Muscle of leg (tissue), 11 donors: ENCODE measurements around the gene GID8. TPM values are rescaled to one million over a fixed set of nuclear protein-coding genes. Genes with fewer than 3 reads are reported as not detected.
A peak's percentile ranks its signal among the peaks of the same experiment; 100 is the strongest.

Experiments
- DNase-seq: peaks from one replicate; pipeline ENCODE4 v3.0.0; 2013
- H3K27ac ChIP-seq: one replicate; pipeline ENCODE4 v1.5.1; 2013; ENCODE audit warnings: mild to moderate bottlenecking, low read length, control low read depth
- H3K27me3 ChIP-seq: one replicate; pipeline ENCODE4 v1.6.1; 2013; ENCODE audit warnings: low read length; ENCODE audit not compliant: control insufficient read depth, insufficient read depth
- H3K36me3 ChIP-seq: one replicate; pipeline ENCODE4 v1.6.1; 2013; ENCODE audit warnings: low read length; ENCODE audit not compliant: control insufficient read depth, insufficient read depth
- H3K4me1 ChIP-seq: one replicate; pipeline ENCODE4 v1.6.1; 2013; ENCODE audit warnings: low read length; ENCODE audit not compliant: control insufficient read depth, insufficient read depth
- H3K4me3 ChIP-seq: one replicate; pipeline ENCODE4 v1.5.1; 2013; ENCODE audit warnings: low read length, control low read depth
- H3K9me3 ChIP-seq: replicated peaks from 2 replicates; pipeline ENCODE4 v1.6.1; 2013; ENCODE audit warnings: low read depth, low read length; ENCODE audit not compliant: control insufficient read depth
- WGBS: methylation state at CpG from one replicate; pipeline ENCODE4 v1.1.5; 2013; ENCODE audit warnings: missing lambda C conversion rate; ENCODE audit not compliant: insufficient coverage; 5-methylcytosine and 5-hydroxymethylcytosine counted together
- polyA plus RNA-seq, 8 donors: library from polyadenylated mRNA; unstranded; fragments of 120-200 nt; gene quantifications; one replicate each; pipeline versions ENCODE4 v1.2.1 to v1.2.3, GENCODE V29; 2013; ENCODE audit warnings: inconsistent platforms in 1 of 8, low replicate concordance in 1 of 8; ENCODE audit not compliant: insufficient read length in 8 of 8, insufficient read depth in 1 of 8
- total RNA-seq: library from RNA; stranded (reverse); fragments of 120-200 nt; gene quantifications from one replicate; pipeline ENCODE4 v1.2.4, GENCODE V29; 2013

GID8 gene
- total and polyA plus RNA-seq, 9 donors = 22.0 to 38.7 (median 30.8) TPM

- peaks cover 51% of the 10 kb centered on the region for H3K36me3 ChIP-seq
- WGBS = 90% methylated on average over 2 of the region's 6 CpGs
- no peak for DNase-seq
These were observed 11.3 kb downstream of the GID8 start for GRCh38 chr20:62949153-62949821.

DNA sequence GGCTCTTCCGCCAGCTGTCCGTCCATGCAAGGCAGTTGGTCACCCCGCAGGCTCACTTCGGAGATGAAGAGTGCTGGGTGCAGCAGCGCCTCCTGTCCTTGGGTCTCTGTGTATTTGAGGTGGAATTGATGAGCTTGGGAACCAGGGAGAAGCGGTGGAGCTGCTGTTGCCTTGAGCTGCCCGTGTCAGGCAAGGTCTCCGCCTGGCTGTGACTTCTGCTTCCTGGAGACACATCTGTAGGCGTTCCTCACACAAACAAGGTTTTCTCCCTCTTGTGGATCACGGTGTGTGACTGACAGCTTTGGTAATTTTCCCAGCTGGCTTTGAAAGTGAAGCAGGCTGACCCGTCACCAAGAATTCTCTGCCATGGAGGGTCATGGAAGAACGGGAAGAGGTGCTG lies 12.0 kb downstream of the GID8 start:
- Histone ChIP-seq H3K9me3 (no peaks in the 10 kb centered on the region), H3K27me3 (no peaks in the 10 kb centered on the region), H3K27ac (no peak overlapping the region), H3K36me3 (peaks cover 44% of the 10 kb centered on the region), H3K4me1 (peaks cover 26% of the 10 kb centered on the region), H3K4me3 (no peak overlapping the region)
- 90% methylated on average over 12 of the region's 12 CpGs for WGBS
- DNase-seq = no peak

More at GRCh38 chr20:62949153-62949821, 11.3 kb downstream of the GID8 start:
- H3K27ac ChIP-seq = no peak overlapping the region
- H3K27me3 ChIP-seq = no peaks in the 10 kb centered on the region
- peaks cover 21% of the 10 kb centered on the region for H3K4me1 ChIP-seq
- H3K4me3 ChIP-seq = no peak overlapping the region
- H3K9me3 ChIP-seq = no peaks in the 10 kb centered on the region

- Histone ChIP-seq H3K4me3 (no peak overlapping the region), H3K27me3 (no peaks in the 10 kb centered on the region), H3K9me3 (no peaks in the 10 kb centered on the region), H3K36me3 (peaks cover 38% of the 10 kb centered on the region), H3K27ac (no peak overlapping the region), H3K4me1 (peaks cover 26% of the 10 kb centered on the region)
- no peak for DNase-seq
- WGBS = 92% methylated on average over 3 of the region's 8 CpGs
These were observed 12.8 kb downstream of the GID8 start for GRCh38 chr20:62950741-62951140.

GRCh38 chr20:62951143-62951895 lies 13.4 kb downstream of the GID8 start:
- no peak overlapping the region for H3K4me3 ChIP-seq
- H3K9me3 ChIP-seq = no peaks in the 10 kb centered on the region
- H3K4me1 ChIP-seq = peaks cover 26% of the 10 kb centered on the region
- no peaks in the 10 kb centered on the region for H3K27me3 ChIP-seq
- H3K27ac ChIP-seq = no peak overlapping the region
- WGBS = 76% methylated on average over 9 of the region's 11 CpGs
- DNase-seq = no peak
- H3K36me3 ChIP-seq = peaks cover 32% of the 10 kb centered on the region

DNA sequence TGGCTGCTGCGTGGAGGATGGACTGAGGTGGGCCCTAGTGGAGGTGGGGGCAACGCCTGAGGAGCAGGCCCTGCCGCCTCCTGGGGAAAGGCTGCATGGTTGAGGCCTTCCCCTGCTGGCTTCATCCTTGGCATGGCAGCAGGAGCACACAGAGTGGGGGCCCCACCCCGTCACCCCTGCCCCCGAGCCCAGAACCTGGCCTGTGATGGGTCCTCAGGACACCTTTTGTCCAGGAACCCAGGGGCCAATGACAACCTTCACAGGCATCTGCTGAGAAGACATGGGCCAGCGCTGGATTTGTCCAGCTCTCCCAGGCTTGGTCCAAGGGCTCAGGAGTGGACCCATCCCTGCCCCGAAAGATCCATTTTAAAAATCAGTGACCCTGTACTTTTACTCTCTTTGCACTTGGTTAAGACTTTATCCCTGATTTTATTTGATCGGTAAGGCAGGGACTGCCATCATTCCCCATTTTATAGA lies 14.0 kb downstream of the GID8 start:
- WGBS = 90% methylated on average over 8 of the region's 8 CpGs
- H3K4me1 ChIP-seq = peaks cover 26% of the 10 kb centered on the region
- no peak overlapping the region for H3K4me3 ChIP-seq
- H3K27me3 ChIP-seq = no peaks in the 10 kb centered on the region
- no peak for DNase-seq
- H3K36me3 ChIP-seq = peaks cover 27% of the 10 kb centered on the region
- no peaks in the 10 kb centered on the region for H3K9me3 ChIP-seq
- no peak overlapping the region for H3K27ac ChIP-seq

DNA sequence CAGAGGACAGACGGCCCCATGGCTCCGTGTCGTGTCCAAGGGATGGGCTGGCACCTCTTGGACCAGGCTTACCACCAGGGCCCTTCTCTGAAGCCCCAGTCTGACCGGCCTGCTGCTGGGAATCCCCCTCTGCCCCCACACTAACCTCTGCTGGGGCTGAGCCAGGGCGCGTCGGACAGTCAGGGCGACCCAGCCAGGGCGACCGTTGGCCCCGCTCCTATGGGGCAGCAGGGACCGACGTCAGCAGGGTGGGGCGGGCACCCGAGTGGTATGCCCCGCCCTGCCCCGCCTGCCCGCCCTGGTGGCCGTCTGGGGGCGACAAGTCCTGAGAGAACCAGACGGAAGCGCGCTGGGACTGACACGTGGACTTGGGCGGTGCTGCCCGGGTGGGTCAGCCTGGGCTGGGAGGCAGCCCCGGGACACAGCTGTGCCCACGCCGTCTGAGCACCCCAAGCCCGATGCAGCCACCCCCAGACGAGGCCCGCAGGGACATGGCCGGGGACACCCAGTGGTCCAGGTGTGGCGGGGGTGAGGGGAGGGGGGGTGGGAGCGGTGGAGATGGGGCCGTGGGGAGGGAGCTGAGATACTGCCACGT lies 14.5 kb downstream of the GID8 start, which contains the start of gene SLC17A9:
Gene SLC17A9, plus strand, starts transcription at position 337 of the 595 bp plus-strand sequence. Its CDS starts 122 bp downstream, at position 459.
- H3K4me3 ChIP-seq = no peak within 1 kb of the TSS

GRCh38 chr20:62952968-62953838 lies 15.3 kb downstream of the GID8 start:
- no peaks in the 10 kb centered on the region for H3K9me3 ChIP-seq
- peak overlapping the region; percentile 45 for H3K27ac ChIP-seq
- no peaks in the 10 kb centered on the region for H3K27me3 ChIP-seq
- H3K4me1 ChIP-seq = peaks cover 26% of the 10 kb centered on the region
- DNase-seq = peak; percentile 20
- H3K4me3 ChIP-seq = no peak overlapping the region
- 62% methylated on average over 18 of the region's 19 CpGs for WGBS
- peaks cover 19% of the 10 kb centered on the region for H3K36me3 ChIP-seq

More for the DNA sequence above, 14.5 kb downstream of the GID8 start, which contains the start of gene SLC17A9:
- peak within 1 kb of the TSS; percentile 45 for H3K27ac ChIP-seq
- DNase-seq = peak; percentile 42
- peaks cover 26% of the 10 kb centered on the region for H3K4me1 ChIP-seq
- no peaks in the 10 kb centered on the region for H3K27me3 ChIP-seq
- no peaks in the 10 kb centered on the region for H3K9me3 ChIP-seq
- 7% methylated on average over 31 of the region's 37 CpGs for WGBS
- peaks cover 23% of the 10 kb centered on the region for H3K36me3 ChIP-seq

DNA sequence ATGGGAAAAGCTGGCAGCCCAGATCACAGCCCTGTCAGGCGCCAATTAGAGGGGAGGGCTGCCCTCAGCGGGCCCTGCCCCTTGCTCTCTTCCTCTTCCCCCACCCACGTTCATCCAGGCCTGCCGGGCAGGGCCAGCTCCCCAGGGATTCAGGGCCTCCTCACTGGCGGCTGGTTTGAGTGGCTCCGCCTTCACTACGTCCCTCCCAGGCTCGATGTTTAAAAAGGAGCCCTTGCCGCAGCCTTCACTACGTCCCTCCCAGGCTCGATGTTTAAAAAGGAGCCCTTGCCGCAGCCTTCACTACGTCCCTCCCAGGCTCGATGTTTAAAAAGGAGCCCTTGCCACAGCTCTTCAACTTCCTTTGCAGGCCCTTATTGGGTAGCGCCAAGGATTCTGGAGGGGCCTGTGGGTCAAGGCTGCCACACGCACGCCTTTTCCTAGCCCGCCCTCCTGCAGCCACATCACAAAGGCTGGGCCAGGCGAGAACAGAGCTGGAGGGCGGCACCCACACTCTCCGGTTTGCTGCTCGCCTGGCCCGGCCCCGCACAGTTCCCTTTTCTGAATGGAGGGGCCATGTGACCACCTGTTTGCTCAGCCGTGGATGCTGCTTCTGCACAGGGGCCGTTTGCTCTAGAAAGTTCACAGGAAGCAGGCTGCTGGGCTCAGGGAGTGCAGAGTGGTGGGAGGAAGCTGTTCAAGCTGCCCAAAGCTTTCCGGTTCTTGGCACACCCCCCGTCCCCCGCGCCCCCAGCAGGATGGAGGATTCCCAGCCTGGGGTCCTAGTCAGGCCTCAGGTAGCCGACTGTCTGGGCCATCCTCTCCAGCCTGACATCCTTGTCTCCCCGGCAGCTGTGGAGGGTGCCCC lies 16.1 kb downstream of the GID8 start:
- 7% methylated on average over 27 of the region's 32 CpGs for WGBS

More for the DNA sequence above, 16.1 kb downstream of the GID8 start:
- Histone ChIP-seq H3K9me3 (no peaks in the 10 kb centered on the region), H3K4me1 (peaks cover 26% of the 10 kb centered on the region), H3K27me3 (no peaks in the 10 kb centered on the region), H3K36me3 (peaks cover 15% of the 10 kb centered on the region), H3K4me3 (no peak overlapping the region), H3K27ac (peak overlapping the region; percentile 45)
- DNase-seq = peak; percentile 86
